Measurements from ENCODE around the gene SPDYC.

The SPDYC gene

GRCh38 chr11:65182258-65183170 is 12.5 kb downstream of the SPDYC start:
- DNase-seq (ENCODE audit: low spot score) = no peak
- in situ Hi-C loops (cut with MboI; ENCODE audit: low pct_unique_long_range_greater_than_20kb, low sequenced_read_pairs, unreplicated experiment) = no loop called here
- TF ChIP-seq CTCF (IDR thresholded peaks at IDR 0.05; ENCODE audit: extremely low read depth, insufficient read depth, missing control alignments) = no peak

GRCh38 chr11:65183201-65183891 is 13.3 kb downstream of the SPDYC start:
- DNase-seq (ENCODE audit: low spot score) = no peak
- TF ChIP-seq CTCF (IDR thresholded peaks at IDR 0.05; ENCODE audit: extremely low read depth, insufficient read depth, missing control alignments) = no peak
- in situ Hi-C loops (cut with MboI; ENCODE audit: low pct_unique_long_range_greater_than_20kb, low sequenced_read_pairs, unreplicated experiment) = no loop called here

GRCh38 chr11:65184146-65184545 is 14.1 kb downstream of the SPDYC start:
- TF ChIP-seq CTCF (IDR thresholded peaks at IDR 0.05; ENCODE audit: extremely low read depth, insufficient read depth, missing control alignments) = no peak
- no peak for DNase-seq (ENCODE audit: low spot score)
- in situ Hi-C loops (cut with MboI; ENCODE audit: low pct_unique_long_range_greater_than_20kb, low sequenced_read_pairs, unreplicated experiment) = no loop called here

GRCh38 chr11:65185171-65185570 is 15.1 kb downstream of the SPDYC start:
- TF ChIP-seq CTCF (IDR thresholded peaks at IDR 0.05; ENCODE audit: extremely low read depth, insufficient read depth, missing control alignments) = no peak
- in situ Hi-C loops (cut with MboI; ENCODE audit: low pct_unique_long_range_greater_than_20kb, low sequenced_read_pairs, unreplicated experiment) = no loop called here
- DNase-seq (ENCODE audit: low spot score) = no peak

GRCh38 chr11:65185869-65186341 is 15.9 kb downstream of the SPDYC start:
- in situ Hi-C loops (cut with MboI; ENCODE audit: low pct_unique_long_range_greater_than_20kb, low sequenced_read_pairs, unreplicated experiment) = no loop called here
- no peak for DNase-seq (ENCODE audit: low spot score)
- TF ChIP-seq CTCF (IDR thresholded peaks at IDR 0.05; ENCODE audit: extremely low read depth, insufficient read depth, missing control alignments) = peak; percentile 25

- no peak for TF ChIP-seq CTCF (IDR thresholded peaks at IDR 0.05; ENCODE audit: extremely low read depth, insufficient read depth, missing control alignments)
- in situ Hi-C loops (cut with MboI; ENCODE audit: low pct_unique_long_range_greater_than_20kb, low sequenced_read_pairs, unreplicated experiment) = no loop called here
- DNase-seq (ENCODE audit: low spot score) = no peak
These were observed 16.7 kb downstream of the SPDYC start for GRCh38 chr11:65186701-65187100.
